ENCODE data around the gene ASZ1. TPM values are rescaled to one million over a fixed set of nuclear protein-coding genes. Genes with fewer than 3 reads are reported as not detected.

The ASZ1 gene
- total RNA-seq, 2 donors from 2014 or later: not detected

- Histone ChIP-seq H3K27me3 (peaks cover 0 to 11% of the 10 kb centered on the region in 2 donors), H3K27ac (no peak within 1 kb of the TSS)
Measured at GRCh38 chr7:117322741-117323304, 104.5 kb downstream of the ASZ1 start, which contains the start of gene WNT2. TSS of gene WNT2 (minus strand) at chr7:117323058. CDS start at chr7:117322989, 69 bp downstream.

GRCh38 chr7:117320523-117320922 lies 106.8 kb downstream of the ASZ1 start:
- no peaks in the 10 kb centered on the region for H3K36me3 ChIP-seq
- H3K4me3 ChIP-seq: no peak overlapping the region
- H3K9me3 ChIP-seq: no peaks in the 10 kb centered on the region
- TF ChIP-seq, protein P1, sequence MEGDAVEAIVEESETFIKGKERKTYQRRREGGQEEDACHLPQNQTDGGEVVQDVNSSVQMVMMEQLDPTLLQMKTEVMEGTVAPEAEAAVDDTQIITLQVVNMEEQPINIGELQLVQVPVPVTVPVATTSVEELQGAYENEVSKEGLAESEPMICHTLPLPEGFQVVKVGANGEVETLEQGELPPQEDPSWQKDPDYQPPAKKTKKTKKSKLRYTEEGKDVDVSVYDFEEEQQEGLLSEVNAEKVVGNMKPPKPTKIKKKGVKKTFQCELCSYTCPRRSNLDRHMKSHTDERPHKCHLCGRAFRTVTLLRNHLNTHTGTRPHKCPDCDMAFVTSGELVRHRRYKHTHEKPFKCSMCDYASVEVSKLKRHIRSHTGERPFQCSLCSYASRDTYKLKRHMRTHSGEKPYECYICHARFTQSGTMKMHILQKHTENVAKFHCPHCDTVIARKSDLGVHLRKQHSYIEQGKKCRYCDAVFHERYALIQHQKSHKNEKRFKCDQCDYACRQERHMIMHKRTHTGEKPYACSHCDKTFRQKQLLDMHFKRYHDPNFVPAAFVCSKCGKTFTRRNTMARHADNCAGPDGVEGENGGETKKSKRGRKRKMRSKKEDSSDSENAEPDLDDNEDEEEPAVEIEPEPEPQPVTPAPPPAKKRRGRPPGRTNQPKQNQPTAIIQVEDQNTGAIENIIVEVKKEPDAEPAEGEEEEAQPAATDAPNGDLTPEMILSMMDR (IDR thresholded peaks at IDR 0.05): no peak
- peaks cover 0 to 27% of the 10 kb centered on the region in 2 donors for H3K4me1 ChIP-seq
- H3K27me3 ChIP-seq: peaks cover 0 to 11% of the 10 kb centered on the region in 2 donors
- H3K27ac ChIP-seq: no peak overlapping the region
- no peak for DNase-seq (ENCODE audit: low spot score)

More at GRCh38 chr7:117322741-117323304, 104.5 kb downstream of the ASZ1 start, which contains the start of gene WNT2:
- H3K4me1 ChIP-seq: peaks cover 0 to 27% of the 10 kb centered on the region in 2 donors
- DNase-seq (ENCODE audit: low spot score): no peak
- no peaks in the 10 kb centered on the region for H3K9me3 ChIP-seq
- TF ChIP-seq, protein P1 (IDR thresholded peaks at IDR 0.05): no peak
- peak within 1 kb of the TSS; percentile 28 to 50 for H3K4me3 ChIP-seq
- no peaks in the 10 kb centered on the region for H3K36me3 ChIP-seq

- Histone ChIP-seq H3K9me3 (no peaks in the 10 kb centered on the region), H3K4me3 (no peak overlapping the region), H3K4me1 (peaks cover 0 to 18% of the 10 kb centered on the region in 2 donors), H3K27me3 (peaks cover 0 to 11% of the 10 kb centered on the region in 2 donors), H3K27ac (no peak overlapping the region), H3K36me3 (no peaks in the 10 kb centered on the region)
- TF ChIP-seq, protein P1 (IDR thresholded peaks at IDR 0.05): no peak
- DNase-seq (ENCODE audit: low spot score): no peak
Measured at GRCh38 chr7:117319181-117319580, 108.1 kb downstream of the ASZ1 start.

- Histone ChIP-seq H3K27me3 (no peaks in the 10 kb centered on the region), H3K36me3 (no peaks in the 10 kb centered on the region), H3K9me3 (no peaks in the 10 kb centered on the region), H3K27ac (no peak overlapping the region), H3K4me1 (no peaks in the 10 kb centered on the region), H3K4me3 (no peak overlapping the region)
- no peak for DNase-seq (ENCODE audit: low spot score)
- TF ChIP-seq, protein P1 (IDR thresholded peaks at IDR 0.05): no peak
Measured at GRCh38 chr7:117313582-117313981, 113.7 kb downstream of the ASZ1 start.

Other genes starting within 250 kb of the ASZ1 start
- gene WNT2, start 104.4 kb downstream of the ASZ1 start, total RNA-seq: 1 to 10 TPM in 1 of 2 donors, under 1 TPM in 1; 0.19 to 6.5 TPM
- gene CFTR, start 52.5 kb upstream of the ASZ1 start, total RNA-seq: 1 to 10 TPM in 1 of 2 donors, under 1 TPM in 1; 0.67 to 1.3 TPM